Measurements from ENCODE around the gene CAMTA2.
A peak's percentile ranks its signal among the peaks of the same experiment; 100 is the strongest.
"Not testable (repeated sequence)": the region's sequence is repeated elsewhere in the genome, so short reads cannot be mapped to it uniquely, and the experiment has no call there.

CAMTA2 gene, protein sequence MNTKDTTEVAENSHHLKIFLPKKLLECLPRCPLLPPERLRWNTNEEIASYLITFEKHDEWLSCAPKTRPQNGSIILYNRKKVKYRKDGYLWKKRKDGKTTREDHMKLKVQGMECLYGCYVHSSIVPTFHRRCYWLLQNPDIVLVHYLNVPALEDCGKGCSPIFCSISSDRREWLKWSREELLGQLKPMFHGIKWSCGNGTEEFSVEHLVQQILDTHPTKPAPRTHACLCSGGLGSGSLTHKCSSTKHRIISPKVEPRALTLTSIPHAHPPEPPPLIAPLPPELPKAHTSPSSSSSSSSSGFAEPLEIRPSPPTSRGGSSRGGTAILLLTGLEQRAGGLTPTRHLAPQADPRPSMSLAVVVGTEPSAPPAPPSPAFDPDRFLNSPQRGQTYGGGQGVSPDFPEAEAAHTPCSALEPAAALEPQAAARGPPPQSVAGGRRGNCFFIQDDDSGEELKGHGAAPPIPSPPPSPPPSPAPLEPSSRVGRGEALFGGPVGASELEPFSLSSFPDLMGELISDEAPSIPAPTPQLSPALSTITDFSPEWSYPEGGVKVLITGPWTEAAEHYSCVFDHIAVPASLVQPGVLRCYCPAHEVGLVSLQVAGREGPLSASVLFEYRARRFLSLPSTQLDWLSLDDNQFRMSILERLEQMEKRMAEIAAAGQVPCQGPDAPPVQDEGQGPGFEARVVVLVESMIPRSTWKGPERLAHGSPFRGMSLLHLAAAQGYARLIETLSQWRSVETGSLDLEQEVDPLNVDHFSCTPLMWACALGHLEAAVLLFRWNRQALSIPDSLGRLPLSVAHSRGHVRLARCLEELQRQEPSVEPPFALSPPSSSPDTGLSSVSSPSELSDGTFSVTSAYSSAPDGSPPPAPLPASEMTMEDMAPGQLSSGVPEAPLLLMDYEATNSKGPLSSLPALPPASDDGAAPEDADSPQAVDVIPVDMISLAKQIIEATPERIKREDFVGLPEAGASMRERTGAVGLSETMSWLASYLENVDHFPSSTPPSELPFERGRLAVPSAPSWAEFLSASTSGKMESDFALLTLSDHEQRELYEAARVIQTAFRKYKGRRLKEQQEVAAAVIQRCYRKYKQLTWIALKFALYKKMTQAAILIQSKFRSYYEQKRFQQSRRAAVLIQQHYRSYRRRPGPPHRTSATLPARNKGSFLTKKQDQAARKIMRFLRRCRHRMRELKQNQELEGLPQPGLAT

DNA sequence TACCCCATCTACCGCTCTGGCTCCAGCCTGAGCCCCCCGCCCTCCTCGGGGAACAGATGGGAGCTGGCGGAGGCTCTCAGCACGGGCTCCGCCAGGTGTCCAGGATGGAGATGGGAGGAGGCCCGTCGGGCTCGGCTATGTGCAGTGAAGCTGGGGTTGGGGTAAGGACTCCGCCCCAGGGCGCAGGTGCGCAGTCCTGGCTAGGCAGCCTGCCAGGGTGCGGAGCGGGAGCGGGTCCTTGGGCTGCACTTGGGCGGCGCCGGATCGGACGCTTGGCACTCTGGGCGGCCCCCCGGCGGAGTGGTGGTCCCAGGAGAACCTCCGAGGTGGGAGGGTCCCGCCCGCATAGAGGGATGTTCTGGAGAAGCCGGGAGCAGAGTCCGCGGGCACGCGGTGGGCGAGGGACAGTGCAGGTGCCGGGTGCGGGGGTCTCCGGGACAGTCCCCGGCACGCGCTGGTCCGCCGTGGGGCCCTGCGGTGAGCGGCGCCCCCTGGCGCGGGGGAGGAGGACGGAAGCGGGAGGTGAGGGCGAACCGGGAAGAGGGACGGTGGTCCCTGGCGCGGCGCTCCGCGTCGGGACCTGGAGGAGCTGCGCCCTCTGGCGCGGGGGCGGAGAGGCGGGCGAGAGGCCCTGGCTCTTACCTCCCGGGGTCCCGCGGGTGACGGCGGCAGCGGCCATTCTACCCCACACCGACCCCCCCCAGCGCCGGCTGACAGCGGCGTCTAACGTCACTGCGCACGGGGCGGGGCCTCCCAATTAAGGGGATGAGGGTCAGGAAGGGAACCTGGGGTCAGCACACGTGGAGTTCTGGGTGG, at the start of gene CAMTA2:
Gene CAMTA2 (minus strand): TSS at position 725 of the 816 bp plus-strand sequence. CDS start 1,453 bp downstream, outside the sequence.
- DNase-seq: peak; percentile 91

DNA sequence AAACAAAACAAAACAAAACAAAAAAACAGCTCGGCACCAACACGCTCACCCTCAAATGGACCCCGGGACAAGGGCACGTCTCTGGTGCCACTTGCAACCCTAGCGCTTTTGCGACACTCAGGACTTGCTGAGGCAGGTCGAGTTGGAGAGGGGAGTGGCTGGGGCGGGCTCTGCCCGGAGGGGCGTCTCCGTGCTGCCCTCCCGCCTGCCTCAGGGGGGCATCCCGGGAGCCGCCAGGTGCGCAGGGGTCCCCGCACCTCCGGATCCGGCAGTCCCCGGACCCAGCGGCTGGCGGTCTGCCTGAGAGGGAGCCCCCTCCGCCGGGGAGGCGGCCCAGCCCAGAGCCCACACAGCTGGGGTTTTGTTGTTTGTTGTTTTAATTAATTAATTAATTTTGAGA, 47.8 kb upstream of the CAMTA2 start, which contains the start of gene SLC52A1:
Gene SLC52A1 (minus strand): TSS at position 112 of the 400 bp plus-strand sequence. CDS start 820 bp downstream, outside the sequence.
- no peak for DNase-seq

DNA sequence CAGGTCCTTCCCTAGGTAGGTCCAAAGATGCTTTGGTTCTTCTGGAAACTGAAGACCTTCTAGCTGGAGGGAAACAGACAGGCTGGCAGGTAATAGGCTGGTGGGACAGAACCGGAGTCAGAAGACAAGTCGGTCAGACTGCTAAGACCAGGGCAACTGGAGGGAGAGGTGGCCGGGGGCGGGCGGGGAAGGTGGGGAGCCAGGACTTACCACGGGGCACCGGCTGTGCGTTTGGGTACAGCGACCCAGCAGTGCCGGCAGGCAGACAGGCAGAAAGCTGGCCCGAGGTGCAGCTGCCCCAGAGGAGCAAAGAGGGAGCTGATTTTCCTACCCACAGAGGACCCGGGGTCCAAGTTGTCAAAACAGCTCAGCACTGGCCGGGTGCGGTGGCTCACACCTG, 47.2 kb upstream of the CAMTA2 start:
- DNase-seq: no peak

DNA sequence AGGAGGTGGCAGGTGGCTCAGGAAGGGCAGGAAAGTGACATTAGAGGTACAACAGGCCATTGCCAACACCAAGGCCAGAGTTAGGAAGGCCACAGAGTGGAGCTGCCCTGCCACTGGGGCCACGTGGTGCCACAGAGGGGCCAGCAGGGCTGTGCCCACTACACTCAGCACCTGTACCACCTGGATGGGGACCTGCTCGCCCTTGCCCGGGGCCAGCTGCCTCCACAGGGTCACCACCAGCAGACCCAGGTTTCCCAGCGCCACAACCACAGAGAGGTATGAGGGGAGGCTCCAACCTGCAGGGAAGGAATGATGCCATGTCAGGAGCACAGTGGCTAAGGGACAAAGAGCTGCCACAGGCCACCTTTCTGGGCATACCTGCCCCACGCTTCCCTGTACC, 46.6 kb upstream of the CAMTA2 start:
- no peak for DNase-seq

DNA sequence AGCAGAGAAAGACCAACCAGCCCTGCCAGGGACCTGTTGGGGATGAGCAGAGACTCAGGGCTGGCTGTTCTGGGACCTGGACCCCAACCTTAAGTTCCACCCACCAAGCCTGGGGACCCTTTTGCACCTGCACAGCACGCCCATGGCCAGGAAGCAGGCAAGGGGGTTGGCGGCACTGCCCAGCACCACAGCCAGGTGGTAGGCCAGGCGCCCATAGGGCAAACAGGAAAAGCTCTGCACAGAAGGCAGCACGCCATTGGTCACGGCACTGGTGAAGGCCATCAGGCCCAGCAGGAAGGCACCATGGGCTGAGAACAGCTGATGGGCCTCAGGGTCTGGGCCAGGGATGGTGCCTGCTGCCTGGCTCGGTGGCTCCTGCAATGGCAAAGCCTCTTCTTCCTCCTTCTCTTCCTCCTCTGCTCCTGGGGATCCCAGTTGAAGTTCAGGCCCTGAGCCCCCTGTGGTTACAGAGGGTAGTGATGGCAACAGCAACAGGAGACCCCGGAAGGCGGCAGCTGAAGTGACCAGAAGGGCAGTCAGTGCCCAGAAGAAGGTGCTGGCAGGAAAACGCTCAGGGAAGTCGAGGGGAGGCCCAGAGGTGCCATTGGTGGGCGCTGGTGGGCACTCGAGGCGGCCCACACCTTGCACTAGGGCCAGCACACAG, 46.0 kb upstream of the CAMTA2 start:
- DNase-seq: no peak

DNA sequence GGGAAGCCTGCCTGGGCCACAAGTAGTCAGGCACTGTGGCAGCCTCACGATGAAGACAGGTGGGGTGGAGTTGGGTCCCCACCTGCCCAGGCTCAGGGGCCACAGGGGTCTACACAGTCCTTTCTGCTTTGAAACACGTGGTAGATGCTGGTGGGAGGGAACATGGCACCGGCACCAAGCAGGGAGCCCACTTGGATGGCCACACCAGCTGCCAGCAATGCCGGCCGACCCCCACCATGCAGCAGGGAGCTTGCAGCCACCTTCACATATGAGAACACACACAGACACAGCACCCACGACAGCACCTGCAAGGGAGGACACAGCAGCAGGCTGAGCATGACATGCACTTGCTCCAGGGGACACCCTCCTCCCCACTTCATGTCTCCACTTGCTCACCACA, 45.4 kb upstream of the CAMTA2 start:
- no peak for DNase-seq

DNA sequence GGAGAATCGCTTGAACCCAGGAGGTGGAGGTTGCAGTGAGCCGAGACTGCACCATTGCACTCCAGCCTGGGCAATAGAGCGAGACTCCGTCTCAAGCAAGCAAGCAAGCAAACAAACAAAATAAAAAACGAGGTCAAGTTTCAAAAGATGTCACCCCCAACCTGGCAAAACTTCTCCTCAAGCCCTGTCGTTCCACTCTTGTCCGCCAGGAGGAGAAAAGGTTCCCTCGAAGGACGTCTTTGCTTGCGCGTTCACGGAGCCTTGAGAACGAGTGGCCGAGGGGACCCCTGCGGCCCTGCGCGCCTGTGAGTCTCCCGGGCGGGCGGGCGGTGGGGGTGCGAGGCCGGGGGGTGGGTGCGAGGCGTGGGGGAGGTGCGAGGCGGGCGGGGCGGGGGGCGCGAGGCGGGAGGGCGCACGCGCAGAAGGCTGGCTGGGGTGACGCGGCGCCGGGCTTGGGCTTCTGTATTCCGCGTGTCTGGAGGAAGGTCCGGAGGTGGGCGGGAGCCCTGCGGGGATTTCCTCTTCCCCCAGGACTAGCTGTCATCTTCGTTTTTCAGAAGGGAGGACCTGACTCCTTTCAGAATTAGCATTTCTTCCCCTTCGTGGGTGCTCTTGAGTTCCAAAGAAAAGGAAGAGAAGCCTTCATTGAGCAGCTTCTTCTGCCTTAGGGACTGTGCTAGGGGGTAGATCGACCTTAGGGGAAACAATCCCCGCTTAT, 44.0 kb upstream of the CAMTA2 start:
- DNase-seq: peak; percentile 85

DNA sequence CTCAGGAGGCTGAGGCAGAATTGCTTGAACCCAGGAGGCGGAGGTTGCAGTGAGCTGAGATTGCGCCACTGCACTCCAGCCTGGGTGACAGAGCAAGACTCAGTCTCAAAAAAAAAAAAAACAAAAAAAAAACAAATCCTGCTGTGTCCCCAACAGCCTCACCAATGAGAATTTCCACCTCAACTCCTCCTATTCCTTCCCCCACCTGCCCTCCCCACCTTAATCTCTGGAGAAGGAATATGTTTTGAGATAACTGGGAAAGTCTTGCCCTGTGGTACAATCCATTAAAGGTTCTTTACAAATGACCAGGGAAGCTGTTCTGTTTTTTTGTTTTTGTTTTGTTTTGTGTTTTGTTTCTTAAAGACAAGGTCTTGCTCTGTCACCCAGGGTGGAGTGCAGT, 42.7 kb upstream of the CAMTA2 start:
- DNase-seq: not testable (repeated sequence)

DNA sequence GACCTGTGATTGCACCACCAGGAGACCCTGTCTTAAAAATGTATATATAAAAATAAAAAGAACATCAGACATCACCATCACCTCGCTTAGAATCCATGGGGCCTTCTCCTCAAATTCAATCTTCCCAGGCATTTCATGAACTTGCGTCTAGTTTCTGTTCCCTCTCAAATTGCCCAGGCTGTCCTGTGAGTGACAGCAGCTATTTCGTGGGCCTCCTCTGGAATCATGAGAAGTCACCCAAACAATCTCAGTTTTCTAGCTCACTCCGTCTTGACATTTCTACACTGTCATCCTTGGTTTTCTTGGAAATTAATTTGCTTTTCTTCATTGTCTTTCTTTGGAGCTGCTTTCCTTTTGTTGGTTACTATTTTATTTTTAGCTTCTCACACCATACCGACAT, 40.4 kb upstream of the CAMTA2 start:
- DNase-seq: no peak

DNA sequence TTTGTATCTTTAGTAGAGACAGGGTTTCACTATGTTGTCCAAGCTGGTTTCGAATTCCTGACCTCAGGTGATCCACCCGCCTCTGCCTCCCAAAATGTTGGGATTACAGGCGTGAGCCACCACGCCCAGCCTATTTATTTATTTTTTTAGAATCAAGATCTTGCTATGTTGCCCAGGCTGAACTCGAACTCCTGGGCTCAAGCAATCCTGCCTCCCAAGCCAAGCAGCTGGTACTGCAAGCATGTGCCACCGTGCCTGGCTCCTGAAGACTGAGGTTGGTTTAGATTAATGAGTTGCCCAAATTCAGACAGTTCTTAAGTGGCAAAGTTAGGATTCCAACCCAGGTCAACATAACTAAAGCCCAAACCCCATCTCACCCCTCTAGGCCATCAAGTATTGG, 39.8 kb upstream of the CAMTA2 start:
- no peak for DNase-seq

DNA sequence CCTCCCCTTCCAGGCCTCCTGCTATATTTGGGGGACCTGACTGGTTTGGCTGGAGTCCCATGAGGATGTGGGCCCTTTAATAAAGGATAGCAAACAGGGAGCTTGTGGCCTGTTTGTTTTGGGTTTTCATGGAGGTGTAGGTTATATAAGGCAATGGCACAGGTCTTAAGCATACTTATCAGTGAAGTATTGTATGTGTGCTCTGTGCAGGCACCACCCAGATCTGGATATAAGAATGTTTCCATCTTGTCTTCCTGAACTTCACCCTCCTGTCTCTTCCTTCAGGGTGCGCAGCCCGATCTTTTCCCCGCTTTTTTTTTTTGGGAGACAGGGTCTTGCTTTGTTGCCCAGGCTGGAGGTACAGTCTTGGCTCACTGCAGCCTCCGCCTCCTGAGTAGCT, 37.1 kb upstream of the CAMTA2 start:
- no peak for DNase-seq

DNA sequence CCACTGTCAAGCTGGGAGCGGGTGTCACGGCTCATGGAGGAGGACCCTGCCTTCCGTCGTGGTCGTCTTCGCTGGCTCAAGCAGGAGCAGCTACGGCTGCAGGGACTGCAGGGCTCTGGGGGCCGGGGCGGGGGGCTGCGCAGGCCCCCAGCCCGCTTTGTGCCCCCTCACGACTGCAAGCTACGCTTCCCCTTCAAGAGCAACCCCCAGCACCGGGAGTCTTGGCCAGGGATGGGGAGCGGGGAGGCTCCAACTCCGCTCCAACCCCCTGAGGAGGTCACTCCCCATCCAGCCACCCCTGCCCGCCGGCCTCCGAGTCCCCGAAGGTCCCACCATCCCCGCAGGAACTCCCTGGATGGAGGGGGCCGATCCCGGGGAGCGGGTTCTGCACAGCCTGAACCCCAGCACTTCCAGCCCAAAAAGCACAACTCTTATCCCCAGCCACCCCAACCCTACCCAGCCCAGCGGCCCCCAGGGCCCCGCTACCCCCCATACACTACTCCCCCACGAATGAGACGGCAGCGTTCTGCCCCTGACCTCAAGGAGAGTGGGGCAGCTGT, 36.2 kb upstream of the CAMTA2 start:
- DNase-seq: no peak

DNA sequence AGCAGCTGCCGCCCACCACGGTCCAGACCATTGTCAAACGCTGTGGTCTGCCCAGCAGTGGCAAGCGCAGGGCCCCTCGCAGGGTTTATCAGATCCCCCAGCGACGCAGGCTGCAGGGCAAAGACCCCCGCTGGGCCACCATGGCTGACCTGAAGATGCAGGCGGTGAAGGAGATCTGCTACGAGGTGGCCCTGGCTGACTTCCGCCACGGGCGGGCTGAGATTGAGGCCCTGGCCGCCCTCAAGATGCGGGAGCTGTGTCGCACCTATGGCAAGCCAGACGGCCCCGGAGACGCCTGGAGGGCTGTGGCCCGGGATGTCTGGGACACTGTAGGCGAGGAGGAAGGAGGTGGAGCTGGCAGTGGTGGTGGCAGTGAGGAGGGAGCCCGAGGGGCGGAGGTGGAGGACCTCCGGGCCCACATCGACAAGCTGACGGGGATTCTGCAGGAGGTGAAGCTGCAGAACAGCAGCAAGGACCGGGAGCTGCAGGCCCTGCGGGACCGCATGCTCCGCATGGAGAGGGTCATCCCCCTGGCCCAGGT, 34.8 kb upstream of the CAMTA2 start:
- no peak for DNase-seq

DNA sequence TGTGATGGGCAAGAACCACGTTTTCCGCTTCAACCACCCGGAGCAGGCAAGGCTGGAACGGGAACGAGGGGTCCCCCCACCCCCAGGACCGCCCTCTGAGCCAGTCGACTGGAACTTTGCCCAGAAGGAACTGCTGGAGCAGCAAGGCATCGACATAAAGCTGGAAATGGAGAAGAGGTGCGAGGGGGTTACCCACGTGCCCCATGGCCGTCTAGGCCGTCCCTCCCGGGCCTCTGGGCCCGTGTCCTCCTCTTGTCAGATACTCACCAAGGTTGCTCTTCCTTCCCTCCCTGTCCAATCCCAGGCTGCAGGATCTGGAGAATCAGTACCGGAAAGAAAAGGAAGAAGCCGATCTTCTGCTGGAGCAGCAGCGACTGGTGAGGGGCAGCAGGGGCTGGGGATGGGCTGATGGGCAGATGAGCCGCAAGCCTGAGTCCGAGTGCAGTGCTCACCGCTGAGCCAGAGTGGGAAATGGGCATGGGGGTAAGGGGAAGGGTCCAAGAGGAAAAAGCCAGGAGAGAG, 33.1 kb upstream of the CAMTA2 start:
- DNase-seq: no peak

DNA sequence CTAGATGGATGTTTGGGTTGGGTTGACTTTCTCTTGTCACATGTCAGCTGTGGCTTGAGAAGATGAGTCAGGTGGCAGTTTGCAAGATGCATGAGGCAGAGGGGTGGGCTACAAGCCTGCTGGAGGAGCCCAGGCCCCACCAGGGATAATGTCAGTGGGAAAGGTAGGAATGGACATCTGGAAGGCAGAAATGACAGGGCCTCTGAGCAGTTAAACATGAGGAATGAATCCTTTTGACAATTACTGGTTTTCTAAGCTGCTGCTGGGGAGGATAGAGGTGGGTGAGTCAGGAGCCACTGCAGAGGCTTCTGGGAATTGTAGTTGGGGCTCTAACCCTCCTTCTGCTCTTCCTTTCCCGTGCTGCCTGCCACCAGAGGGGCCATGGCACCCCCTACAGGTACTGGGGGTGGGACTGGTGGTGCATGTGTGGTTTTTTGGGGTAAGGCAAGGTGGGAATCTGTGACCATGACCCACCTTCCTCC, 32.0 kb upstream of the CAMTA2 start:
- DNase-seq: peak; percentile 19

DNA sequence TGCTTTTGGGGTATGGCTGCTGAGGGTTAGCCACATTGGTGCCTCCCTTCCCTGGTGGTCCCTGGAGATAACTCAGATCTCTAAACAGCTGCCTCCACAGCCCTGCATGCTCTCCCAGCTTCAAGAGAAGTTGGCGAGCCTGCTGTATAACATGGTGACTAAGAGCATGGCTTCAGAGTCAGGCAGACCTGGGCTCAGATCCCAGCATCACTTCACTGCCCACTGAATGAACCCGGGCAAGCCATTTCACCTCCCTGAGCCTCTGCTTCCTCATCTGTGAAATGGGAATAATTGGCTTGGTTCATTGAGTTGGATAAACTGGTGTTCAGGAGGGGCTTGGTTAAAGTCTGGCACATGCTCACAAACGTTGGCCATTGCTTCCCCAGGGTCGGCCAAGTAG, 26.9 kb upstream of the CAMTA2 start:
- DNase-seq: no peak

DNA sequence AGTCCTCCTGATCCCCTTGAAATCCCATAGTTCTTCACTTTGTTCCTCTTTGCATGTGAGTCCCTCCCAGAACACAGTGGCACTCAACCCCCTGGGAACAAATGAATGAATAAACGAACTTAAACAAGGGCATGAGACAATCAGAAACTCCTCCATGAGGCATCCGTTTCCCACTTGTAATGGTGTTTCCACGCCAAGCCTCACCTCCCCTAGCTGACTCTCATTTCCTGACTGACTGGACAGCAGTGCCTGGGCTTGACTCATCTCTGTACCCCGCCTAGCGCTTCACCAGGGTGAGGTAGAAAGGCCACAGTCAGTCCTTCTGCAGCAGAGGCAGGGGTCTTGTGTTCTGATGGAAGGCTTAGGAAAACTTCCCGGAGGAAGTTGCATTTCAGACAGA, 24.5 kb upstream of the CAMTA2 start:
- DNase-seq: no peak

DNA sequence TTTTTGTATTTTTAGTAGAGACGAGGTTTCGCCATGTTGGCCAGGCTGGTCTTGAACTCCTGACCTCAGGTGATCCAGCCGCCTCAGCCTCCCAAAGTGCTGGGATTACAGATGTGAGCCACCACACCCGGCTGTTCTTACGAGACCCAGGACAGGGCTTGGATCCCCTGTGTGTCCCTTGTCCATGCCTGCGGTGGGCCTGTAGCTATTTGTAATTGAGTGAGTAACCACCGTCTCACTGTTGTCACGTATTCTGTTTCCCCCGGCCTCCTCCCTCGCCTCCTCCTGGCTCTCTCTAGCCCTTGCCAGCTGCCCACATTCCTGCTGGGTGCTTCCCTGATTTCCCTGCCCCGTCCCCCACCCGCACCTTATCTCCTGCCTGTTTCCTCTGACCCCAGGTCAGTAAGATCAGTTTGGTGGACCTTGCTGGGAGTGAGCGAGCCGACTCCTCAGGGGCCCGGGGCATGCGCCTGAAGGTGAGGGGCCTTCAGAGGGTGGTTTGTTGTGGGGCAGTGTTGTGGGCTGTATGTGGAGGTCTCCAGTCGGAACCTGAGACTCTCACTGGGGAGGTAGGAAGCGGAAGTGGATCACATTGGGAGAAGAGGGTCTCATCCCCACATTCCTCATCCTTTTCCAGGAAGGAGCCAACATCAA, 15.9 kb upstream of the CAMTA2 start:
- DNase-seq: no peak

DNA sequence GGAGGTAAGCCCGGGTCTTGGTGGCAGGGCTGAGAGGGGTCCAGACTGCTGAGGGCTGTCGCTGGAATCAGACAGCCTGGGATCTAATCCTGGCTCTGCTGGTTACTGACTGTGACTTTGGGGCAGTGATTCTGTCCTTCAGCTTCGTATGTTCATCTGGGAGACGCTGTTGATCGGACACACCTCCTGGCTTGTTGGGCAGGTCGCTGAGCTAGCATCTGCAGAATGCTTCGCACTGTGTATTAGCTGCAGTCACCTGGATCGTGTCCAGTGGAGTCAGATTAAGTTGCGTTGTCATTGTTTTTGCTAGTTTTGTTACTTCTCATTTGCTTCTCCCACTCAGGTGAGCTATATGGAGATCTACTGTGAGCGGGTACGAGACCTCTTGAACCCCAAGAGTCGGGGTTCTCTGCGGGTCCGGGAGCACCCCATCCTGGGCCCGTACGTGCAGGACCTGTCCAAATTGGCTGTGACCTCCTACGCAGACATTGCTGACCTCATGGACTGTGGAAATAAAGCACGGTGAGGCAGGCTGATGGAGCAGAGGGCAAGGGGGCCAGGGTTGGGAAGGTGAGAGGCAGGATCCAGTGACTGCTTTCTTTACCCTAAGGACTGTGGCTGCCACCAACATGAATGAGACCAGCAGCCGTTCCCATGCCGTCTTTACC, 14.8 kb upstream of the CAMTA2 start:
- DNase-seq: no peak

Measured in stimulated activated CD4-positive, alpha-beta T cell treated with anti-CD3 and anti-CD28 coated beads, Interleukin-12 subunit alpha, Interleukin-12 subunit beta, amount 100 ng/mL, for 4 hours (primary cell).